Rectal smooth muscle tissue (tissue), 1 donor: Measurements from ENCODE around the gene MBOAT1.

Experiments used
- H3K27ac ChIP-seq: one replicate; pipeline ENCODE4 v1.7.0; 2013; ENCODE audit warnings: low read depth, low read length, inconsistent platforms
- H3K27me3 ChIP-seq: one replicate; pipeline ENCODE4 v1.7.0; 2013; ENCODE audit warnings: low read length; ENCODE audit not compliant: control insufficient read depth, insufficient read depth
- H3K36me3 ChIP-seq: one replicate; pipeline ENCODE4 v1.7.0; 2013; ENCODE audit warnings: low read length; ENCODE audit not compliant: control insufficient read depth, insufficient read depth
- H3K4me1 ChIP-seq: one replicate; pipeline ENCODE4 v1.7.0; 2013; ENCODE audit warnings: low read length; ENCODE audit not compliant: control insufficient read depth, insufficient read depth
- H3K4me3 ChIP-seq: one replicate; pipeline ENCODE4 v1.7.0; 2013; ENCODE audit warnings: low read length
- H3K9ac ChIP-seq: one replicate; pipeline ENCODE4 v1.7.0; 2013; ENCODE audit warnings: low read length

MBOAT1 gene

DNA sequence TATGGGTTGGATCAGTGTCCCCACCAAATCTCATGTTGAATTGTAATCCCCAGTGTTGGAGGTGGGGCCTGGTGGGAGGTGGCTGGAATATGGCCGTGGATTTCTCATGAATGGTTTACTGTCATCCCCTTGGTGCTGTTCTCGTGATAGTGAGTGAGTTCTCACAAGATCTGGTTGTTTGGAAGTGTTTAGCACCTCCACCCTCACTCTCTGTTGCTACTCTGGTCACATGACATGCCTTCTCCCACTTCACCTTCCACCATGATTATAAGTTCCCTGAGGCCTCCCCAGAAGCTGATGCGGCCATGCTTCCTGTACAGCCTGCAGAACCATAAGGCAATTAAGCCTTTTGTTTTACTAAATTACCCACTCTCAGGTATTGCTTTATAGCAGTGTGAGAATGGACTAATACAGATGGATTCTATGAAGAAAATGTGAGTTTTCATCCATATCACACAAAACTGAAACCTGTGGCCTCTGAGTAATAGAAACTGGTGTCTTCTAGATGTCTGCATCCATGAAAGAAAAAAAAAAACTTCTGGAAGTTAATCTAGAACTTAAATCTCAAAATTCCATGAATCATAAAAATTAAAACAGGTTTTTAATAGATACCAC, 39.3 kb downstream of the MBOAT1 start:
- Histone ChIP-seq H3K9ac (no peak overlapping the region), H3K27me3 (no peaks in the 10 kb centered on the region), H3K4me1 (peaks cover 4% of the 10 kb centered on the region), H3K27ac (no peak overlapping the region), H3K4me3 (no peak overlapping the region), H3K36me3 (no peaks in the 10 kb centered on the region)

DNA sequence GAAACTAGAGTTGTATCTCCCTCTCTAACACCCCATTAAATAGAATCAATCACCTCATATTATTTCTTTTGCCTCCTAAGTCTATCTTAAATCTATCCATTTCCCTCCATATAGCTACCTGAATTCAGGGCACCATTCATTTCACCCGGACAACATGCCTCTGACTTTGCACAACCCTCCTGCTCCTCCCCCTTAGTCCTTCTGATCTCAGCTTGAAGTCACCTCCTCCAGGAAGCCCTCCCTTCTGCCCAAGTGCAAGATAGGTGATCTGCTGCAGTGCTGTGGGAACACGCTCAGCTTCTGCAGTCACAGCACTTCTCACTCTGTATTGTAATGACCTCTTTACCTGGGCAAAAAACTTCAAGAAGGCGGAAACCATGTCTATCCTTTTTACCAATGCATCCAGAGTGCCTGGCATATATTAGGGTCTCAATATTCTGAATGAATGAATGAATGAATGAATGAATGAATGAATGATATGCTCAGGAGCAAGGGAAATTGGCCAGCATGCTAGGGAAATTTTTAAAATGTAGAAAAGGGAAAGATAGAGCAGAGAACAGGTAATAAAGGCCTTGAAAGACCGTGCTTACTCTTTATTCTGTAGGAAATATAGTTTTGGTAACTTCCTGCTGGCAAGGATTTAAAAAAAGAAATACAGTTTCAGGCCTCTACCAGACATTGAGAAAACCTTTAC, 41.7 kb downstream of the MBOAT1 start:
- H3K9ac ChIP-seq = no peak overlapping the region
- H3K27me3 ChIP-seq = no peaks in the 10 kb centered on the region
- no peak overlapping the region for H3K27ac ChIP-seq
- H3K4me3 ChIP-seq = no peak overlapping the region
- peaks cover 4% of the 10 kb centered on the region for H3K4me1 ChIP-seq
- no peaks in the 10 kb centered on the region for H3K36me3 ChIP-seq

DNA sequence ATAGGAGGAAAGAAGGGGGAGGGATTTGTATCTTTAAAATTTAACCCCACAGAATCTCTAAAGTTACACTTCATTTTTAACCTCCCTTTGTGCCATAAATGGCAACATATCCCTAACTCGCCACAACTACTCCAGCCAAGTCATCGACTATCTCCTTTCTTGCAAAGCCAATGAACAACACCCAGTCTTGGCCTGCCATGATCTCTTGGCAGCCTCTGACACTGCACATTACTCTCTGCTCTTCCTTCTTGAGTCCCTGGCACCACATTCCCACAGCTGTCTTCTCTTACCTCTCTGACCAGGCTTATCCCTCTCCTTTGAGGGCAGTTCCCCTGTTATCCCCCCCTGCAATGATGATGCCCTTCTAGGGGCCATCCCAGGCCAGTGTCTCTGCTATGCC, 42.5 kb downstream of the MBOAT1 start:
- no peaks in the 10 kb centered on the region for H3K27me3 ChIP-seq
- H3K27ac ChIP-seq = no peak overlapping the region
- no peak overlapping the region for H3K4me3 ChIP-seq
- no peak overlapping the region for H3K9ac ChIP-seq
- H3K4me1 ChIP-seq = peaks cover 4% of the 10 kb centered on the region
- H3K36me3 ChIP-seq = no peaks in the 10 kb centered on the region

DNA sequence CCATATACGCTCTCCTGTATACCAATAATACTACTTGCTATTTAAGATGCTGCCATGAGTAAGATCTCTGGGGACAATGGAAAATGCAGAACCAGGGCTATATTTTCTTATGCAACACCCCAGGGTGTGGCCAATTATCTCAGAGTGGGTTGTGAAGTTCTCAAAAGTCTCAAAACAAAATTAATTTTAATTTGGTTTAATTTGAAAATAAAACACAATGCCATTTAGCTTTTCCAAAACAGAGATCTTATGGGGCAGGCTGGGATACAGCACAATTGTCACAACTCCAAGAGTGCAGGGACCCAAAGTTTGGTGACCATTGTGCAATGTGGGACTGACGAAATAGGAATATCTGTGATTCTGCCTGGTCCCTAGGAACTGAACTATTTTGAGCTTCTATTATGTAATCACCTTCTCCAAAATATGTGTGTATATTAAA, 43.1 kb downstream of the MBOAT1 start:
- peaks cover 4% of the 10 kb centered on the region for H3K4me1 ChIP-seq
- H3K36me3 ChIP-seq = no peaks in the 10 kb centered on the region
- H3K9ac ChIP-seq = no peak overlapping the region
- no peak overlapping the region for H3K4me3 ChIP-seq
- no peaks in the 10 kb centered on the region for H3K27me3 ChIP-seq
- H3K27ac ChIP-seq = no peak overlapping the region

DNA sequence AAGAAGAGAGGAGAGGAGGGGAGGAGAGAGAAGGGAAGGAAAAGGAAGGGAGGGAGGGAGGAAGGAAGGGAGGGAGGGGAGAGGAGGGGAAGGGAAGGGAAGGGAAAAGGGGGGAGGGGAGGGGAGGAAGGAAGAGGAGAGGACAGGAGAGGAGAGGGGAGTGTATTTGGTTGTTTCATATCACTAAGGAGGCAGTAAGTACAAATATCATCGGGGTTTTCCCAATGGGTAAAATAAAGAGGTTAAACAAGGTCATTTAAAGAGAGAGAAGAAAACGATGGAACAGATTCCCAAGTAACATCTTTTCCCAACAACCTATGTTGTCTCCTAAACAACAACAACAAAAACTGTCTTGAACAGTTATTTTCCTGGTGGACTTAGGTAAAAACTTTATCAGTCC, 43.6 kb downstream of the MBOAT1 start:
- H3K27me3 ChIP-seq = no peaks in the 10 kb centered on the region

DNA sequence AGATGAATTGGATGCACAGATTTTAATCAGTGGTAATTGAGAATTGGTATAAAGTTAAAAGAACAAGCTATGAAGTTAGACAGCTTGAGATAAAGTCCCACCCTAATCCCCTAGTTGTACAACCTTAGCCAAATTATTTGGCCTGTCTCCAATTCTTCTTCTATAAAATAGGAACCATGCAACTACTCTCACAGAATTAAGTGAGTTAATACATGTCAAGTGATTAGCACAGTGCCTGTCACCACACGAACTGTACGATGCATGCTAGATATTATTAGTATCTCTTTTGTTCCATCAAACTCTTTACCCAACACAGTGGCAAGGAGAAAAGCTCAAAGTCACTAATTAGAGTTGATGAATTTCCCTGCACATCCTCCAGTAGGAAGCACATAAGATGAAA, 44.7 kb downstream of the MBOAT1 start:
- Histone ChIP-seq H3K4me1 (peaks cover 4% of the 10 kb centered on the region), H3K36me3 (no peaks in the 10 kb centered on the region), H3K27me3 (no peaks in the 10 kb centered on the region), H3K27ac (no peak overlapping the region), H3K9ac (no peak overlapping the region), H3K4me3 (no peak overlapping the region)

More for the DNA sequence above, 43.6 kb downstream of the MBOAT1 start:
- H3K4me3 ChIP-seq = no peak overlapping the region
- no peak overlapping the region for H3K27ac ChIP-seq
- H3K9ac ChIP-seq = no peak overlapping the region
- H3K4me1 ChIP-seq = peaks cover 4% of the 10 kb centered on the region
- H3K36me3 ChIP-seq = no peaks in the 10 kb centered on the region

DNA sequence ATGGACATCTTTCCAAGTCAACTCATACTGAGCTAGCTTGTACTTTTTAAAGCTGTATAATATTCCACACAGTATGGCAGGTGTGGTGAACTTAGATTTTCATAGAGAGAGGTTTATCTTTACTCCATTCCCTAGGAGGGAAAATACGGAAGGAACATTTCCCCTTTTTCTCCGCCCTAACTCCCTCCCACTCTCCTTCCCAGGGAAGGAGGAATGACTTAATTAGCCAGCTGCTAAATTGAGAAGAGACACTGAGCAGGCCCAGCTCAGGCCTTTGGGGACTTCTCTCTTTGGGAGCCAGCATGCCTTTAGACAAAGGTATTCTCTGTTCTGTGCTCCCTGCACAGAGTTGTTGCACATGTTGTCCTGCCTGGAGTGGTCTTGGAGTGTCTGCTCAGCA, 46.1 kb downstream of the MBOAT1 start:
- Histone ChIP-seq H3K36me3 (no peaks in the 10 kb centered on the region), H3K9ac (no peak overlapping the region), H3K27me3 (no peaks in the 10 kb centered on the region), H3K27ac (no peak overlapping the region), H3K4me3 (no peak overlapping the region), H3K4me1 (peaks cover 4% of the 10 kb centered on the region)

DNA sequence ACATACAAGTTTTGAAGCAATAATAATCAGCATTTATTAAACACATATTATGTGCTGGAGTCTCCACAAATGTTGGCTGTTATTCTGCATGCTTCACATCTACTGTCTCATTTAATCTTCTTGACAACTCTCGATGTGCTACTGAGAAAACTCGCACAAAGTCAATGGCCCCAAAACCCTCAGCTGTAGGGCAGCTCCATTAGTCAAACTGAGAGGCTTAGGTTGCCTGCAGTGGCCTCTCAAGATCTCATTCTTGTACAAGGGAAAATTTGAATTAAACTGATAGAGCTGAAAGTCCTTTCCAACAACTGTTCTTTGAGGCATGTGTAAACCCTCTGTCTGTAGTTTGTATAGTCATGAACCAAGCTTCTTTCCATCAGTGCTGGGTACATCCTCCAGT, 49.8 kb downstream of the MBOAT1 start:
- no peak overlapping the region for H3K9ac ChIP-seq
- no peak overlapping the region for H3K4me3 ChIP-seq
- no peak overlapping the region for H3K27ac ChIP-seq
- H3K27me3 ChIP-seq = no peaks in the 10 kb centered on the region
- no peaks in the 10 kb centered on the region for H3K4me1 ChIP-seq
- no peaks in the 10 kb centered on the region for H3K36me3 ChIP-seq

DNA sequence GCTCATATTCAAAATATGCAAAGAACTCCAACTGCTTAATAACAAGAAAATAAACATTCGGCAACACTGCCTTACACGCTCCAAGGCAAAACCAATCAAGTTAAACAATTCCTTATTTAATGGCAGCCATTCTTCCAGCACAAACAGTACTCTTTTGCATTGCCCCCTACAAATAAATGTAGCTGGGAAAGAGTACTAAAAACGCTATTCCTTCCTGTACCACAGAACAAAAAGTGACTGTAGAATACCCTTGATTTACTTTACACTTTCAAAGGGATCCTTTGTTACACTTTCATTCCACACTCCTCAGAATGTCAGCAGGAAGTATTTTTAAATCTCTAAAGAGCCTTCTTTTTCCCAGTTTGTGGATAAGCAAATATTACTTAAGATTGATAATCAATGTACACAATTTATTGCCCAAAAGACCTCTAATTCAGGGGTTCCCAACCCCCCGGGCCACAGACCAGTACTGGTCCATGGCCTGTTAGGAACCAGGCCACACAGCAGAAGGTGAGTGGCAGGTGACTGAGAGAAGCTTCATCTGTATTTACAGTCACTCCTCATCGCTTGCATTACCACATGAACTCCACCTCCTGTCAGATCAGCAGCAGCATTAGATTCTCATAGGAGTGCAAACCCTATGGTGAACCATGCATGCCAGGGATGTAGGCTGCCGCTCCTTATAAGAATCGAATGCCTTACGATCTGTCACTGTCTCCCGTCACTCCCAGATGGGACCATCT, 51.6 kb downstream of the MBOAT1 start:
- Histone ChIP-seq H3K36me3 (no peaks in the 10 kb centered on the region), H3K27me3 (no peaks in the 10 kb centered on the region), H3K27ac (no peak overlapping the region), H3K9ac (no peak overlapping the region), H3K4me3 (no peak overlapping the region), H3K4me1 (no peaks in the 10 kb centered on the region)

DNA sequence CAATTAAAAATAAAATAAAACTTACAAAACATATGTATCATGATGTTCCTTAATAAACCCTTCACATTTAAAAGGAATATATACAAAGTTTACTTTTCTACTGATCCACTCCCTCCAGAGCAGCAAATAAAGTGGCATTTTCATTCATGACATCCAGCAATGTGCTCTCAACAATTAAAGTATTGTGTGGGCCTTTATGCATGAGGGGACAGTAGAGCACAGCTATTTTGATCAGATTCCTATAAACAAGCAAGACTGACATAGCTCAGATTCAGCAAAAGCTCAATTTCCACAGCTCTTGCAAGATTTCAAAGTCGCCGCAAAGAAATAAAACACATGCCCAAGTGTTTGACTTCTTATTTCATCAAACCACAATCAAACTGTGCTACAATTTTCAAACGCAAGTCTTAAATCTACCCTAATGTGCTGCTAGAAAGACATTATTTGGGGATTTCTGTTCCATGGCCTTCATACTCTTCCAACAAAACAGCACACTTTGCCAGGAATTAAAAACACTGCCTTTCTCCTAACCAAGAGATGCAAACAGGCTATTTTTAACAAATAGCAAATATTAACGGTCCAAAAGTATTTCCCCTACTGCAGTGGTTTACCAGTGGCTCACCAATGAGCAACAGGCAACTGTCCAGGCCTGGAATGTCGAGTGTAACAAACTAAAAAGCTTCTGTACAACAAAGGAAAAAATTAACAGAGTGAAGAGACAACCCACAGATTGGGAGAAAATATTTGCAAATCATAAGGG, 52.3 kb downstream of the MBOAT1 start:
- no peak overlapping the region for H3K4me3 ChIP-seq
- no peak overlapping the region for H3K27ac ChIP-seq
- H3K4me1 ChIP-seq = no peaks in the 10 kb centered on the region
- no peaks in the 10 kb centered on the region for H3K27me3 ChIP-seq
- H3K9ac ChIP-seq = no peak overlapping the region
- H3K36me3 ChIP-seq = no peaks in the 10 kb centered on the region

DNA sequence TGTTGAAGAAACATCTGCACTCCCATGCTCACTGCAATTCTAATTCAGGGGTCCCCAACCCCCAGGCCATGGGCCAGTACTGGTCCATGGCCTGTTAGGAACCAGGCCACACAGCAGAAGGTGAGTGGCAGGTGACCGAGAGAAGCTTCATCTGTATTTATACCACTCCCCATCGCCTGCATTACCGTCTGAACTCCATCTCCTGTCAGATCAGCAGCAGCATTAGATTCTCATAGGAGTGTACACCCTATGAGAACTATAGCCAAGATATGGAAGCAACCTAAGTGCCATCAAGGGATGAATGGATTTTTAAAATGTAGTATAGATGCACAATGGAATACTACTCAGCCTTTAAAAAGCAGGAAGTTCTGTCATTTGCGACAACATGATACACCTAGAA, 53.2 kb downstream of the MBOAT1 start:
- Histone ChIP-seq H3K27me3 (no peaks in the 10 kb centered on the region), H3K9ac (no peak overlapping the region), H3K36me3 (no peaks in the 10 kb centered on the region), H3K4me1 (no peaks in the 10 kb centered on the region), H3K27ac (no peak overlapping the region), H3K4me3 (no peak overlapping the region)

DNA sequence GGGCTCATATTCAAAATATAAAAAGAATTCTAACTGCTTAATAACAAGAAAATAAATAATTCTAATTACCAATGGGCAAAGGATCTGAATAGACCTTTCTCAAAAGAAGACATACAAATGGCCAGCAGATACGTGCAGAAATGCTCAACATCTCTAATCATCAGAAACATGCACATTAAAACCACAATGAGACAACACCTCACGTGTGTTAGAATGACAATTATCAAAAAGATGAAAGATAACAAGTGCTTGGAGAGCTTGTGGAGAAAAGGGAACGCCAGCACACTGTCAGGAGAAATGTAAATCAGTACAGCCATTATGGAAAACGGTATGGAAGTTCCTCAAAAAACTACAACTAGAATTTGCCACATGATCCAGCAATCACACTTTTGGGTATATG, 53.6 kb downstream of the MBOAT1 start:
- Histone ChIP-seq H3K27me3 (no peaks in the 10 kb centered on the region), H3K4me3 (no peak overlapping the region), H3K36me3 (no peaks in the 10 kb centered on the region), H3K4me1 (no peaks in the 10 kb centered on the region), H3K27ac (no peak overlapping the region), H3K9ac (no peak overlapping the region)
